SJCRH30 (cell line): ENCODE measurements around the gene MT1X. TPM values are rescaled to one million over a fixed set of nuclear protein-coding genes. Genes with fewer than 3 reads are reported as not detected.
A peak's percentile ranks its signal among the peaks of the same experiment; 100 is the strongest.

Source experiments
- DNase-seq, 2 experiments: peaks; one replicate each; pipeline ENCODE4 v3.0.0-alpha.2; 2015 to 2020
- H3K27ac ChIP-seq: fragments of 250-450 bp; sonication (Bioruptor Pico); 2 replicates; pipeline ENCODE4 v1.5.1; 2020; ENCODE audit warnings: mild to moderate bottlenecking, moderate library complexity
- H3K27me3 ChIP-seq: fragments of 250-450 bp; sonication (Bioruptor Pico); 2 replicates; pipeline ENCODE4 v1.5.1; 2020; ENCODE audit warnings: mild to moderate bottlenecking, moderate library complexity
- H3K36me3 ChIP-seq: fragments of 250-450 bp; sonication (Bioruptor Pico); 2 replicates; pipeline ENCODE4 v1.5.1; 2020; ENCODE audit warnings: mild to moderate bottlenecking, moderate library complexity
- H3K4me1 ChIP-seq: fragments of 250-450 bp; sonication (Bioruptor Pico); 2 replicates; pipeline ENCODE4 v1.5.1; 2020; ENCODE audit warnings: mild to moderate bottlenecking, moderate library complexity
- H3K4me3 ChIP-seq: fragments of 250-450 bp; sonication (Bioruptor Pico); 2 replicates; pipeline ENCODE4 v1.5.1; 2020; ENCODE audit warnings: mild to moderate bottlenecking, moderate library complexity
- H3K9me3 ChIP-seq: fragments of 250-450 bp; sonication (Bioruptor Pico); replicated peaks from 2 replicates; pipeline ENCODE4 v1.5.1; 2020; ENCODE audit warnings: mild to moderate bottlenecking, moderate library complexity
- total RNA-seq: library from RNA; depleted of rRNA; stranded (reverse); fragments of >200 nt; shearing (Covaris generic); gene quantifications from 2 replicates; pipeline ENCODE4 v1.2.3, GENCODE V29; 2014

The MT1X gene
- total RNA-seq, 1 experiment from 2014 or later: 97.1 TPM

DNA sequence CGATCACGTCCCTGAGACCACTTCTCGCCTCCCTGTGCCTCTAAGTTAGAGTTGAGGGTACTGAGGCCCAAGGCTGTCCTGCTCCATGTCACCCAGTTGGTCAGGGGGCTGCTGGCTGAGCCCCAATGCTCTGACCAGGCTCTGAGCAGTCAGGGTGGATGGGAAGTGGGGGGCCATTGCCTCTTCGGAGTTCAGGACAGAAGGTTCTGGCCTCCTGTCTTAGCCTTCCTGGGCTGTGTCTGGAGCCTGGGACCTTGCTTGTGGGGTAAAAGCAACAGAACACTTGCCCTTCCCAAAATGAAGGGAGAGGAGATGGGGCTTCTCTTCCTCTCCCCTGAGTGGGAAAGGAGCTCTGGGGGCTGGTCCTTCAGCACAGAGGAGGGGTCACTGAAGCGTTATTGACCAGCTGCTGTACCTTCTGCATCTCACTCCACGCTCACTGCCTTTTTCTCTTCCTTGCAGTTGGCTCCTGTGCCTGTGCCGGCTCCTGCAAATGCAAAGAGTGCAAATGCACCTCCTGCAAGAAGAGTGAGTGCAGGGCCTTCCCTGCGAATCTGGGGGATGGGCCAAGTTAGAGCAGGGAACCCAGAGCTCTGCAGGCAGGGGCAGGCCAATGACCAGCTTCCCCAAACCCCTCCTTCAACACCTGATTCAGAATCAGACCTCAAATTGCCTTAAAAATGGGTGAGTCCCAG lies 580 bp downstream of the MT1X start:
- Histone ChIP-seq H3K27me3 (no peaks in the 10 kb centered on the region), H3K27ac (peak overlapping the region; percentile 35), H3K36me3 (no peaks in the 10 kb centered on the region)

DNA sequence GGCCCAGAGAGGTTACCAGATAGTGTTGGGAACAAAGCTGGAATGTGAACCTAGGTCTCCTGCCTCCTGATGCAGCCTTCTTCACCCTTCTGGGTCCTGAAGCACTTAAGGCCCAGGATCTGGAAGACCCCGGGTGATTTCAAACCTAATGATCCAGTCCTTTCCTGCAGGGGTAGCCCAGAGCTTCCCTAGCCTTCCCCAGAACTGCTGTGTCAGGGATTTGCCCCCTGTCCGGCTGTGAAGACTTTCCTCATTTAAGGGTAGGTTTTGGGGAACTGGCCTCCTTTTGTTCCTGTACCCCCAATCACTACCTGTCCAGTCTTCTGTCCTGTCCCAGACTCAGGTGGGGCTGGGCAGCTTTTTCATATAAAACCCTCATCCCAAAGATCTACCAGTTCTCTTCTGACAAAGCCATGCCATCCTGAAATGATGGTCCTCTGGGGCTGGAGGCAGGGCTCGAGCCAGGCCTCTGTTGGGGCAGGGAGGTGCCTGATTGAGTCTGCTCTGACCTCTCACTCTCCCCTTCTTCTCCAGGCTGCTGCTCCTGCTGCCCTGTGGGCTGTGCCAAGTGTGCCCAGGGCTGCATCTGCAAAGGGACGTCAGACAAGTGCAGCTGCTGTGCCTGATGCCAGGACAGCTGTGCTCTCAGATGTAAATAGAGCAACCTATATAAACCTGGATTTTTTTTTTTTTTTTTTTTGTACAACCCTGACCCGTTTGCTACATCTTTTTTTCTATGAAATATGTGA lies 1.3 kb downstream of the MT1X start:
- Histone ChIP-seq H3K36me3 (no peaks in the 10 kb centered on the region), H3K4me1 (peaks cover 13% of the 10 kb centered on the region), H3K9me3 (no peaks in the 10 kb centered on the region), H3K4me3 (peak overlapping the region; percentile 70; the same call in 1 of the 2 replicates), H3K27ac (no peak overlapping the region), H3K27me3 (no peaks in the 10 kb centered on the region)
- DNase-seq: no peak

More for the DNA sequence above, 580 bp downstream of the MT1X start:
- peak overlapping the region; percentile 70 for H3K4me3 ChIP-seq
- H3K9me3 ChIP-seq: no peaks in the 10 kb centered on the region
- DNase-seq: no peak
- peaks cover 8% of the 10 kb centered on the region for H3K4me1 ChIP-seq

DNA sequence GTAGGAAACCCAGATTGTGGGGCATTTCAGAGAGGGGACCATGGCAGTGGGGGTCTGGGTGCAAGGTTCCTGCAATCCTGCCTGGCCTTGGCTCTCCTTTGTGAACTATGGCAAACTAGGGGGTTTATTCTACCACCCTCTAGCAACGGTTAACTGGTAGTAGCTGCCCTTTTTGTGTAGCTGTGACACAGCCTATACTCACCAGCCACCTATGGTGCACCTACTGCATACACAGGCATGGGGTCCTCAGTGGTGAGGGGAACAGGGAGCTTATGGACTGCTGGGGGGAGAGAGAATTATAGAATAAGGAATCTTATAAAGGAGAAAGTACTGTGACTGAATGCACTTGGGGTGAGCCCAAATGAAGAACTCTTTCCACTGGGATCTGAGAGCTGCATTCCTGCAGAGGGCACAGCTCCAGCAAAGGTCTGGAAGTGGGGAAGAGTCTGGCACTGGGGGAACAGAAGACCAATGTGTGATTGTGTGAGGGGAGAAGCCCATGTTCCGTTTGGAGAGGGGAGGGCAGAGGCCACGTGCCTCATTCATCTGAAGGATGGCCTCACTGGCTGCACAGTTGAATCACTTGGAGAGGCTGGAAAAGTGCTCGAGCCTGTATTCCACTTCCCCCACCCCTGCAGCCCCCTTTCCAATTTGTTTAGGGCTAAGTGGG lies 2.1 kb downstream of the MT1X start:
- Histone ChIP-seq H3K4me3 (no peak overlapping the region), H3K27ac (no peak overlapping the region), H3K27me3 (no peaks in the 10 kb centered on the region), H3K9me3 (no peaks in the 10 kb centered on the region), H3K36me3 (no peaks in the 10 kb centered on the region), H3K4me1 (peaks cover 19% of the 10 kb centered on the region)
- DNase-seq: no peak

DNA sequence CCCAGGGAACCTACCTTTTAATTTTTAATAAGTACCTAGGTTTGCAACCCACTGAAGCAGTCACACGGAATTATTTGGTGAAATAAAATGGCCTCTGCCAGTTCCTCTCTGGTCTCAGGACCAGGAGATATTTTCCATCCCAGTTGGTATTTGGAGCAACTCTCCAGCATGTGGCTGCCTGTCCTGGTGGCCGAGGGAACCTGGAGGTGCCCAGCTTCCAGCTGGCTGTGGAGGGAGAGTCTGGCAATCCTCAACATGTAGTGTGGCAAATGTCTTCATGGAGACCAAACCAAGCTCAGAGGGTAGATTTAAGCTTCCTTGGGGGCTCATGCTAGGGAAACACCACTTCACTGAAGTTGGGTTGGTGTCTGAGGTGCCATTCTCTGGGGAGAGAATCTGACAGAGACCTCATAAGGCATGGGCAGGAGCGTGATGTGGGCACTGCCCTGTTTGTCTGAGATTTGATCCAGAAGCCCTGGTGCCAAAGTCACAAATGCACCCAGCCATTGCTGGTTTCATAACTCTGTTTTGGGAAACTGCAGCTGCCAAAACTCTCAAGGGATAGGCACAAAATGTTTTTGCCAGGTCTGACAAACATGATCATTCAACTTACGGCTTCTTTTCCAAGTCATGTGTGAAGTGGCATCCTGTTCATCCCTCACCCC lies 2.8 kb downstream of the MT1X start:
- DNase-seq: no peak
- no peaks in the 10 kb centered on the region for H3K27me3 ChIP-seq
- H3K4me3 ChIP-seq: no peak overlapping the region
- H3K27ac ChIP-seq: no peak overlapping the region
- H3K4me1 ChIP-seq: peaks cover 24% of the 10 kb centered on the region
- H3K36me3 ChIP-seq: no peaks in the 10 kb centered on the region
- no peaks in the 10 kb centered on the region for H3K9me3 ChIP-seq

DNA sequence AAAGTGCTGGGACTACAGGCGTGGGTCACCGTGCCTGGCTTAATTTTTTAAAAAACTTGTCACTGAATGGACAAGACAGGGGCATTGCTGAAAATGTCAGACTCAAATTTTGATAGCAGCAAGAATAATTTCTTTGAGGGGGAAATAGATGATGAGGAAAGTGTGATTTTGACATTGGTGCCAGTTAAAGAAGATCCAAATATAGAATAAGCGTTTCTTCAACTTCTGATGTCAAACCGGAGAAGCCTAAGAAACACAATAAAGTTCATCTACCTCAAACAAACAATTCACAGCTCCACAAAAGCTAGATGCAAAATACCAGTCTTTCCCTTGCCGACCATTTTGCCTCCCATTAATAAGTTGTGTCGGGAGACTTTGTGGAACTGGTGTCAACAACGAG lies 4.5 kb downstream of the MT1X start:
- no peak overlapping the region for H3K27ac ChIP-seq
- no peaks in the 10 kb centered on the region for H3K36me3 ChIP-seq
- DNase-seq: no peak
- H3K9me3 ChIP-seq: no peaks in the 10 kb centered on the region
- no peak overlapping the region for H3K4me3 ChIP-seq
- H3K27me3 ChIP-seq: no peaks in the 10 kb centered on the region
- H3K4me1 ChIP-seq: peaks cover 24% of the 10 kb centered on the region

DNA sequence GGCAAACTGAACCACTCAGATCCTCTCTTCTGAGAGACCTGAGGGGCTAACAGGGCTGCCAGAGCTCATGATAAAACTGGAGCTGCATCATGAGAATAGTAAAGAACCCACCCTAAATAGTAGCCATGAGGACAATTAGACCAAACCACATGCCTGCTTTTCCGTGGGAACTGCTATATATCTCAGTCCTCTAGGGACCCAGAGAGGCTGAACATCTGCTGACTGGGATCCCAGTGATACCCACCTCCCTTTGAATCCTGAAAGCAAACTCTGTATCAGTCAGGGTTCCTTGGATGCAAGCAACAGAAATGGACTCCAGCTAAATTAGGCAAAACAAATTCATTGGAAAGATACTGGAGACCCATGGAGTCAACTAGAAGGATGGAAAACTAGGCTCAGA lies 6.5 kb downstream of the MT1X start:
- H3K27me3 ChIP-seq: no peaks in the 10 kb centered on the region
- H3K4me1 ChIP-seq: peaks cover 16% of the 10 kb centered on the region
- H3K27ac ChIP-seq: peak overlapping the region; percentile 18
- H3K36me3 ChIP-seq: no peaks in the 10 kb centered on the region
- peak; percentile 66 to 83 for DNase-seq
- no peak overlapping the region for H3K4me3 ChIP-seq
- H3K9me3 ChIP-seq: no peaks in the 10 kb centered on the region

DNA sequence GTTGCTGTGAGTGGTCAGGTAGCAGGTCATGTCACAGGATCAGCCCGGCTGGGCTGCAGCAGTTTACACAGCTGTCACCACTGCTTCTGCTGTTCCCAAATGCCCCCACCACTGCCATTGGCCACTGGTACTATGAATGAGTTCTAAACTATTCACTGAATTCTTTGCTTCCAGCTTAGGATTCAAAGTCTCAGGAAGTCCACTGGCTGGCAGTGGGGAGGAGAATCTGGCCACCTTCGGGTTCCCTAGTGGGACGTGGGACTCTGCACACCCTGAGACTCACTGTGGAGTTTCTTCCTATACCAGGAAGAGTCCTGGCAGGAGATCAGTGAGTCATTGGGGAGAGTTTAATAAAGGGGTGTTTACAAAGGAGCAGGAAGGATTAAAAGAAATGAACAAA lies 6.9 kb downstream of the MT1X start:
- H3K27ac ChIP-seq: peak overlapping the region; percentile 18
- peak; percentile 82 to 89 for DNase-seq
- no peaks in the 10 kb centered on the region for H3K9me3 ChIP-seq
- no peaks in the 10 kb centered on the region for H3K27me3 ChIP-seq
- peaks cover 16% of the 10 kb centered on the region for H3K4me1 ChIP-seq
- no peak overlapping the region for H3K4me3 ChIP-seq
- no peaks in the 10 kb centered on the region for H3K36me3 ChIP-seq

DNA sequence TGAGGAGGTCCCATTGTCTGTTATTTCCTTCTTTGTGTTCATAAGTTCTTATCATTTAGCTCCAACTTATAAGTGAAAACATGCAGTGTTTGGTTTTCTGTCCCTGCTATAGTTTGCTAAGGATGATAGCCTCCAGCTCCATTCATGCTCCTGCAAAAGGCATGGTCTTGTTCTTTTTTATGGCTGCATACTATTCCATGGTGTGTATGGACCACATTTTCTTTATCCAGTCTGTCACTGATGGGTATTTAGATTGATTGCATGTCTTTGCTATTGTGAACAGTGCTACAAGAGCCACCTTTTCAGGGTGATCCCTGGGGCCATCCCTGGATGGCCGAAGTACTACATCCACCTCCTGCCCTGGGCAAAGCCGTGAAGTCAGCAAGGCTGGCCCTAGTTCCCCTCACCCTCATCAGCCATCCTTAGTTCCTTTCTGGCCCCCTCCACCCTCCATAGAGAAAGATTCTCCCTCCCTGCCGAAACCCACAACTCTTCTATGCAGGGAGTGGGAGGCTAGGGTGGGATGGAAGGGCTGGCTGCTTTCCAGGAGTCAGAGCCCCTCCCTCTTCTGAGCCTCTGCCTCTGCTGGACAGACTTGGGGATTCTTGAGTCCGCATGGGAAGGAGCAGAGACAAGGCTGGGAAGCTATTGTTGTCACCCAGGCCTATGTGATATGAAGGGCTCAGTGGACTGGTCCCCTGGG lies 8.3 kb downstream of the MT1X start:
- Histone ChIP-seq H3K27me3 (no peaks in the 10 kb centered on the region), H3K27ac (no peak overlapping the region), H3K4me1 (peaks cover 16% of the 10 kb centered on the region), H3K36me3 (no peaks in the 10 kb centered on the region), H3K4me3 (no peak overlapping the region), H3K9me3 (no peaks in the 10 kb centered on the region)
- DNase-seq: no peak

DNA sequence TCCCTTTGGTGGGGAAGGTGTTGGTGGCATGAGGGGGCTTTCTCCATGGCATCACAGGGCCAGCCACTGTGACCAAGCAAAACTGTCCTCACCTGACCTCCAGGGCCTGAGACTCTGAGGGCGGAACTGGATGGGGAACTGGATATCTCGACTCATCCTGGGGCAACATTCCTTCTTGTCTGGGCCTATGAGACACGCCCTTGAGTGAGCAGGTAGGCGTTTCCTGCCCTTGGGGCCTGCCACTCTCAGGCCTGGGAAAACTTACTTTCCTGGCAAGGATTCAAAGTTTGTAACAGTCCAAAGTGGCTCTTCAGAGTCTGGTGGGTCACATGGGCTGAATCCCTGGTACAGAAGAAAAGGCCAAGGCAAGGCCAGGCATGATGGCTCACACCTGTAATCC lies 9.6 kb downstream of the MT1X start:
- Histone ChIP-seq H3K36me3 (no peaks in the 10 kb centered on the region), H3K9me3 (no peaks in the 10 kb centered on the region), H3K27me3 (no peaks in the 10 kb centered on the region), H3K4me1 (peaks cover 16% of the 10 kb centered on the region), H3K4me3 (no peak overlapping the region), H3K27ac (no peak overlapping the region)
- peak; percentile 30 to 53 for DNase-seq

DNA sequence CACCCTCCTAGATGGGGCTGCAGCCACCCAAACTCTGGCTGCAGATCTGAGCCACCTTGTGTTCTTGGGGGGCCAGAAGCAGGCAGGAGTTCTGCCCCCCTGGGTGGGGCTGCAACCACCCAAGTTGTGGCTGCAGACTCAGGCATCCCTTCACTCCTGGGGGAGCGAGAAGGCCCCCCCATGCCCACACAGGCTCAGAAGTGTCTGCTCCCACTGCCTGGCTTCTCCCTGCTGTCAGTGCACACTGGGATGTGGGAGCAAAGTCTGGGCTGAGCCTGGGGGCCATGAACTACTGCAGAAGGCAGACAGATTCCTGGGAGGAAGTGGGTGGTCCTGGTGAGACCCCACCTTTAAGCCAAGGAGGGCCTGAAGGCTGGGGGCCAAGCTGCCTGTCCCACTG lies 13.0 kb downstream of the MT1X start:
- DNase-seq: no peak
- no peaks in the 10 kb centered on the region for H3K36me3 ChIP-seq
- H3K4me1 ChIP-seq: no peaks in the 10 kb centered on the region
- H3K27me3 ChIP-seq: no peaks in the 10 kb centered on the region
- no peaks in the 10 kb centered on the region for H3K9me3 ChIP-seq
- no peak overlapping the region for H3K27ac ChIP-seq
- no peak overlapping the region for H3K4me3 ChIP-seq

DNA sequence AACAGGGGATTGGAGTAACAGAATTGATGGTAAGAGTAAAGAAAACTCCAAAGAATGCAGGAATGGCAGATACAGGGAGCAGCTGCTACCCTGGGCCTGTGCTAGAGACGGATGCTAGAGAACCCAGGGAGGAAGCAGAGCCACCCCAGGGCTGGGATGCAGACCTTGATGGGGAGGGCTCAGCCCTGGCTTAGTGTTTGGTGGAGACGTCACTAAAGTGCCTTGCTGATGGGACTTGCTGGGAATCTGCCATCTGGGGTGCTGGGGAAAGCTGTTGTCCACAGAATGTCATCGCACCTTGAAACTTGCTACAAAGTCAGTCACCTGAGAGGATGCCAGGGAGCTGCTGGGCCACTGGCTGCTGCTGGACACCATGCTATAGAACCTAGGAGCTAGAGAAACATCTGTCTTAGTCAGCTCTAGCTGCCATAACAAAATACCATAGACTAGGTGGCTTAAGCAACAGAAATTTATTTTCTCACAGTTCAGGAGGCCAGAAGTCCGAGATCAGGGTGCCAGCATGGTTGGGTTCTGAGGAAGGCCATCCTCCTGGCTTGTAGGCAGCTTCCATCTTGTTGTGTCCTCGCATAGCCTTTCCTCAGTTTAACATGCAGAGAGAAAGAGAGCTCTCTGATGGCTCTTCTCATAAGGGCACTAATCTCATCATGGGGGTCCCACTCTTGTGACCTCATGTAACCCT lies 15.3 kb downstream of the MT1X start:
- DNase-seq: no peak
- Histone ChIP-seq H3K36me3 (no peaks in the 10 kb centered on the region), H3K27me3 (no peaks in the 10 kb centered on the region), H3K9me3 (no peaks in the 10 kb centered on the region), H3K4me3 (no peak overlapping the region), H3K27ac (no peak overlapping the region), H3K4me1 (0 out of 2 replicates have a peak, but pooled peaks cover 4% of the 10 kb centered on the region)

DNA sequence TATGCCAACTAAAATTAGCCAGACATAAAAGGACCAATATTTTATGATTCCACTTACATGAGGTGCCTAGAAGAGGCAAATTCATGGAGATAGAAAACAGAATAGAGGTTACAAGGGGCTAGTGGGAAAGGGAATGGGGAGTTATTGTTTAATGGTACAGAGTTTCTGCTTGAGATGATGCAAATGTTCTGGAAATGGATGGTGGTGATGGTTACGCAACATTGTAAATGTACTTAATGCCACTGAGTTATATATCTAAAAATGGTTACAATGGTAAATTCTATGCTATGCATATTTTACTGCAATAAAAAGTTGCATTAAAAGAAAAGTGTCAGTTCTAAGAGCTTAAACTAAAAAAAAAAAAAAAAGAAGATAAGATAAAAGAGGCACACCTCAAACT lies 17.9 kb downstream of the MT1X start:
- no peak for DNase-seq
- Histone ChIP-seq H3K9me3 (no peaks in the 10 kb centered on the region), H3K4me1 (0 out of 2 replicates have a peak, but pooled peaks cover 4% of the 10 kb centered on the region), H3K27ac (no peak overlapping the region), H3K4me3 (no peak overlapping the region), H3K27me3 (no peaks in the 10 kb centered on the region), H3K36me3 (no peaks in the 10 kb centered on the region)

DNA sequence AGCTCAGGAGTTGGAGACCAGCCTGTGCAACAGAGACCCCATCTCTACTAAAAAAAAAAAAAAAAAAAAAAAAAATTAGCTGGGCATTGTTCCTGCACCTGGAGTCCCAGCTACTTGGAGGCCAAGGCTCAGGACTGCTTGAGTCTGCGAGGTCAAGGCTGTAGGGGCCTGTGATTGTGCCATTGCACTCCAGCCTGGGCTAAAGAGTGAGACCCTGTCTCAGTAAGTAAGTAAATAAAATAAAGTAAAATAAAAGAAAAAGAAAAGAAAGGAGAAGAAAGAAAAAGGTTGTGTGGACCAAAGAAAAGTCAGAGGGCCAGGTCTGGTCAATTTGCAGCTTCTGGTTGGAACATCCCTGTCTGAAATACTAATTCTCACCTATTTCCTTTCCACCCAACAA lies 18.4 kb downstream of the MT1X start:
- 0 out of 2 replicates have a peak, but pooled peaks cover 4% of the 10 kb centered on the region for H3K4me1 ChIP-seq
- H3K27ac ChIP-seq: no peak overlapping the region
- no peaks in the 10 kb centered on the region for H3K36me3 ChIP-seq
- H3K4me3 ChIP-seq: no peak overlapping the region
- no peaks in the 10 kb centered on the region for H3K27me3 ChIP-seq
- DNase-seq: no peak
- no peaks in the 10 kb centered on the region for H3K9me3 ChIP-seq

DNA sequence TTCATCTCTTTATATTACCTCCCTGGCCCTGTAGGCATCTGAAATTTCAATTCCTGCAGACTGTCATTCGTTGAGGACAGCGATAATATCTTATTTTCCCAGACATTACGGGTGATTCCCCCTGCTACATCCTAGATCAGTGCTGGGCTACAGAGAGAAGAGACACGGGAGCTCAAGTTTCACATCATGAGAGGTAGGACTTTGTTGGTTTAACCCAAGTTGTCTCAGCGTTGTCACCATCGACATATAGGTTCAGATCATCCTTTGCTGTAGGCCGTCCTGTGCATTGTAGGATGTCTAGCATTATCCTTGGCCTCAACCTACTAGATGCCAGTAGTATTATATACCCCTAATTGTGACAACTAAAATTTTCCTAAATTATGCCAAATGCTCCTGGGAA lies 19.3 kb downstream of the MT1X start:
- Histone ChIP-seq H3K4me3 (no peak overlapping the region), H3K36me3 (no peaks in the 10 kb centered on the region), H3K4me1 (0 out of 2 replicates have a peak, but pooled peaks cover 4% of the 10 kb centered on the region), H3K9me3 (no peaks in the 10 kb centered on the region), H3K27me3 (no peaks in the 10 kb centered on the region), H3K27ac (no peak overlapping the region)
- no peak for DNase-seq
